Spleen (tissue), 11 donors: ENCODE data around the gene SH3GLB2. TPM values are rescaled to one million over a fixed set of nuclear protein-coding genes. Genes with fewer than 3 reads are reported as not detected.
"Not testable (repeated sequence)": the region's sequence is repeated elsewhere in the genome, so short reads cannot be mapped to it uniquely, and the experiment has no call there.

ENCODE experiments used
- DNase-seq: peaks from one replicate; pipeline ENCODE4 v3.0.0-alpha.2; 2020
- H3K27ac ChIP-seq, 8 donors: fragments of 200-600 bp; sonication (generic) in 7 of 8; 1 replicate in 4 of 8; 2 replicates in 4 of 8; pipeline versions ENCODE4 v1.5.0 to v1.8.0; 2016 to 2021; ENCODE audit warnings: inconsistent platforms in 4 of 8, mild to moderate bottlenecking in 4 of 8, moderate library complexity in 1 of 8
- H3K27me3 ChIP-seq, 7 donors: fragments of 200-600 bp; sonication (generic) in 6 of 7; replicated peaks in 1 of 7; 1 replicate in 4 of 7; 2 replicates in 3 of 7; pipeline versions ENCODE4 v1.5.0 to v1.8.0; 2016 to 2021; ENCODE audit warnings: inconsistent platforms in 3 of 7, mild to moderate bottlenecking in 1 of 7
- H3K36me3 ChIP-seq, 6 donors: fragments of 200-600 bp; sonication (generic) in 5 of 6; 1 replicate in 4 of 6; 2 replicates in 2 of 6; pipeline versions ENCODE4 v1.5.0 to v1.8.0; 2016 to 2021; ENCODE audit warnings: inconsistent platforms in 2 of 6
- H3K4me1 ChIP-seq, 6 donors: fragments of 200-600 bp; sonication (generic) in 5 of 6; 1 replicate in 3 of 6; 2 replicates in 3 of 6; pipeline versions ENCODE4 v1.5.0 to v1.8.0; 2016 to 2021; ENCODE audit warnings: inconsistent platforms in 3 of 6
- H3K4me3 ChIP-seq, 8 donors: fragments of 200-600 bp; sonication (generic) in 7 of 8; 1 replicate in 4 of 8; 2 replicates in 4 of 8; pipeline versions ENCODE4 v1.5.0 to v1.8.0; 2016 to 2021; ENCODE audit warnings: inconsistent platforms in 4 of 8, mild to moderate bottlenecking in 4 of 8, moderate library complexity in 2 of 8
- H3K9me3 ChIP-seq, 8 donors: fragments of 200-600 bp; sonication (generic) in 7 of 8; 1 replicate in 4 of 8; 2 replicates in 4 of 8; pipeline versions ENCODE4 v1.5.0 to v1.8.0; 2016 to 2021; ENCODE audit warnings: inconsistent platforms in 4 of 8
- CTCF ChIP-seq, 11 experiments: fragments of 200-600 bp in 7 of 11; fragments of 450-650 bp in 4 of 11; sonication (generic) in 4 of 11; IDR thresholded peaks in 8 of 11; conservative IDR thresholded peaks in 3 of 11; 1 replicate in 7 of 11; 2 replicates in 4 of 11; pipeline versions ENCODE4 v1.4.0 to v1.8.0; 2016 to 2021; ENCODE audit warnings: antibody characterized with exemption in 11 of 11, inconsistent platforms in 4 of 11, mild to moderate bottlenecking in 1 of 11
- POLR2A ChIP-seq, 3 donors: fragments of 450-650 bp; IDR thresholded peaks; one replicate each; pipeline ENCODE4 v1.5.1; 2017; ENCODE audit warnings: antibody characterized with exemption in 3 of 3, mild to moderate bottlenecking in 1 of 3
- POLR2AphosphoS5 ChIP-seq, 3 donors: sonication (generic); formaldehyde crosslinking; IDR thresholded peaks; one replicate each; pipeline ENCODE4 v1.5.1; 2017; ENCODE audit warnings: antibody characterized with exemption in 3 of 3
- WGBS, 5 donors: extraction: QIAGEN DNeasy Blood & Tissue Kit in 3 of 5; methylation state at CpG; one replicate each; pipeline versions ENCODE4 v1.1.5 to v1.1.7; 2013 to 2018; 5-methylcytosine and 5-hydroxymethylcytosine counted together
- intact Hi-C: fragments of 100-400 bp; cut with DNase I; formaldehyde crosslinking; loops from one replicate; pipeline ENCODE4 v1.15.0; 2023; ENCODE audit warnings: low total_unique reads
- polyA plus RNA-seq, 3 donors: library from polyadenylated mRNA; stranded (reverse); fragments of 200-250 nt; gene quantifications; one replicate each; pipeline ENCODE4 v1.2.1, GENCODE V29; 2013
- total RNA-seq, 7 donors: library from RNA; depleted of rRNA in 3 of 7; stranded (reverse); fragments of >200 nt in 3 of 7; fragmentation: NEBNext Ultra II Directional in 4 of 7; extraction: Animal tissue kit (Norgen Biotek cat#: 25700) in 4 of 7; gene quantifications; one replicate each; pipeline versions ENCODE4 v1.1.0 to v1.2.1, GENCODE V29; 2016 to 2021
- donor health status: healthy with polysubstance abuse.
- donor health status: DM: no; HTN: no; CAD: no; lungs with moderate emphysema.
- donor health status: DM: no; HTN: no; CAD: no.
- donor health status: Bipolar disorder and iron deficiency.
- donor health status: healthy.
- donor health status: DM: no; HTN: no; CAD: no.
- donor health status: DM: yes; HTN: yes; CAD: no.

Gene SH3GLB2
- total and polyA plus RNA-seq, 10 donors, result 53.3 to 109 (median 76.5) TPM

- H3K9me3 ChIP-seq, result no peaks in the 10 kb centered on the region
- H3K27me3 ChIP-seq, result no peaks in the 10 kb centered on the region
- H3K27ac ChIP-seq, result no peak overlapping the region
- no peak overlapping the region for H3K4me3 ChIP-seq
- WGBS, 5 donors, result 83 to 93% (median 92%) methylated on average over 4 of the region's 4 CpGs
- no peak for DNase-seq
- no peaks in the 10 kb centered on the region for H3K4me1 ChIP-seq
- intact Hi-C loops, result no loop called here
- H3K36me3 ChIP-seq, result peaks cover 0 to 100% (median 97%) of the 10 kb centered on the region in 6 donors
- TF ChIP-seq POLR2AphosphoS5 (IDR thresholded peaks at IDR 0.05), result no peak
- no peak for TF ChIP-seq POLR2A (IDR thresholded peaks at IDR 0.05)
- TF ChIP-seq CTCF (IDR thresholded peaks at IDR 0.05 in 8 of 11, conservative IDR thresholded peaks at IDR 0.05 in 3 of 11), result no peak
Observed at GRCh38 chr9:128972956-128973355, 55.2 kb downstream of the SH3GLB2 start.

- no peaks in the 10 kb centered on the region for H3K4me1 ChIP-seq
- no peaks in the 10 kb centered on the region for H3K9me3 ChIP-seq
- intact Hi-C loops, result no loop called here
- WGBS, 5 donors, result 95 to 99% (median 96%) methylated on average over 5 of the region's 5 CpGs
- peaks cover 0 to 100% (median 69%) of the 10 kb centered on the region in 6 donors for H3K36me3 ChIP-seq
- no peak overlapping the region for H3K27ac ChIP-seq
- no peak overlapping the region for H3K4me3 ChIP-seq
- no peak for TF ChIP-seq CTCF (IDR thresholded peaks at IDR 0.05 in 8 of 11, conservative IDR thresholded peaks at IDR 0.05 in 3 of 11)
- no peak for TF ChIP-seq POLR2A (IDR thresholded peaks at IDR 0.05)
- no peak for TF ChIP-seq POLR2AphosphoS5 (IDR thresholded peaks at IDR 0.05)
- no peak for DNase-seq
- no peaks in the 10 kb centered on the region for H3K27me3 ChIP-seq
Observed at GRCh38 chr9:128969491-128969890, 58.6 kb downstream of the SH3GLB2 start.

- WGBS, 5 donors, result 93 to 100% (median 97%) methylated on average over 9 of the region's 9 CpGs
- H3K4me1 ChIP-seq, intact Hi-C loops, H3K27ac ChIP-seq, H3K27me3 ChIP-seq, DNase-seq, H3K4me3 ChIP-seq, H3K9me3 ChIP-seq: not testable (repeated sequence)
- H3K36me3 ChIP-seq, result peaks cover 0 to 100% (median 74%) of the 10 kb centered on the region in 6 donors
Observed at GRCh38 chr9:128961403-128961802, 66.7 kb downstream of the SH3GLB2 start.

Other genes with a start within 250 kb of the SH3GLB2 start
- 10 to 100 TPM; 19.9 to 34.2 (median 27.7) TPM for gene TBC1D13, start 241.1 kb downstream of the SH3GLB2 start, total RNA-seq
- 10 to 100 TPM; 10.8 to 19.6 (median 16.8) TPM for gene TBC1D13, start 241.1 kb downstream of the SH3GLB2 start, polyA plus RNA-seq
- 10 to 100 TPM in 5 of 7 donors, 1 to 10 TPM in 2; 9.6 to 16.9 (median 12.9) TPM for gene ENDOG, start 209.8 kb downstream of the SH3GLB2 start, total RNA-seq
- gene ENDOG, start 209.8 kb downstream of the SH3GLB2 start, polyA plus RNA-seq, result 10 to 100 TPM; 13.3 to 16.2 (median 15.4) TPM
- gene SPOUT1, start 198.5 kb downstream of the SH3GLB2 start, total RNA-seq, result 10 to 100 TPM; 34.9 to 54.3 (median 40.3) TPM
- gene SPOUT1, start 198.5 kb downstream of the SH3GLB2 start, polyA plus RNA-seq, result 10 to 100 TPM; 31.9 to 53.5 (median 37.5) TPM
- gene KYAT1, start 146.4 kb downstream of the SH3GLB2 start, total RNA-seq, result 1 to 10 TPM; 4.7 to 8.7 (median 6.4) TPM
- gene KYAT1, start 146.4 kb downstream of the SH3GLB2 start, polyA plus RNA-seq, result 10 to 100 TPM in 1 of 3 donors, 1 to 10 TPM in 2; 6.6 to 19.9 (median 7.9) TPM
- gene LRRC8A, start 146.2 kb downstream of the SH3GLB2 start, total RNA-seq, result 10 to 100 TPM; 22.8 to 59.0 (median 39.1) TPM
- 10 to 100 TPM in 1 of 3 donors, 1 to 10 TPM in 2; 3.5 to 10.3 (median 5.8) TPM for gene LRRC8A, start 146.2 kb downstream of the SH3GLB2 start, polyA plus RNA-seq
- gene PHYHD1, start 107.3 kb downstream of the SH3GLB2 start, total RNA-seq, result 10 to 100 TPM in 5 of 7 donors, 1 to 10 TPM in 2; 7.2 to 22.3 (median 10.9) TPM
- gene PHYHD1, start 107.3 kb downstream of the SH3GLB2 start, polyA plus RNA-seq, result 10 to 100 TPM; 12.0 to 13.2 (median 13.2) TPM
- gene DOLK, start 80.7 kb downstream of the SH3GLB2 start, total RNA-seq, result 10 to 100 TPM in 5 of 7 donors, 1 to 10 TPM in 2; 8.0 to 16.3 (median 12.6) TPM
- gene DOLK, start 80.7 kb downstream of the SH3GLB2 start, polyA plus RNA-seq, result 1 to 10 TPM; 5.3 to 8.4 (median 6.5) TPM
- 10 to 100 TPM; 44.2 to 72.5 (median 58.7) TPM for gene NUP188, start 80.6 kb downstream of the SH3GLB2 start, total RNA-seq
- 10 to 100 TPM; 11.0 to 16.4 (median 11.1) TPM for gene NUP188, start 80.6 kb downstream of the SH3GLB2 start, polyA plus RNA-seq
- gene MIGA2, start 8.3 kb upstream of the SH3GLB2 start, total RNA-seq, result 10 to 100 TPM; 22.7 to 47.1 (median 34.4) TPM
- 10 to 100 TPM; 20.2 to 34.5 (median 30.3) TPM for gene MIGA2, start 8.3 kb upstream of the SH3GLB2 start, polyA plus RNA-seq
- gene DOLPP1, start 52.8 kb upstream of the SH3GLB2 start, total RNA-seq, result 10 to 100 TPM in 2 of 7 donors, 1 to 10 TPM in 5; 6.0 to 10.1 (median 9.0) TPM
- gene DOLPP1, start 52.8 kb upstream of the SH3GLB2 start, polyA plus RNA-seq, result 1 to 10 TPM; 4.8 to 8.0 (median 5.1) TPM
- 10 to 100 TPM; 14.9 to 32.3 (median 23.9) TPM for gene CRAT, start 82.5 kb upstream of the SH3GLB2 start, total RNA-seq
- 10 to 100 TPM in 1 of 3 donors, 1 to 10 TPM in 2; 5.7 to 11.8 (median 7.1) TPM for gene CRAT, start 82.5 kb upstream of the SH3GLB2 start, polyA plus RNA-seq
- gene PTPA, start 83.1 kb upstream of the SH3GLB2 start, total RNA-seq, result 100 to 1,000 TPM in 3 of 7 donors, 10 to 100 TPM in 4; 71.5 to 107 (median 88.9) TPM
- gene PTPA, start 83.1 kb upstream of the SH3GLB2 start, polyA plus RNA-seq, result 100 to 1,000 TPM in 1 of 3 donors, 10 to 100 TPM in 2; 38.8 to 104 (median 65.4) TPM
- 10 to 100 TPM in 2 of 7 donors, 1 to 10 TPM in 5; 3.9 to 10.4 (median 8.7) TPM for gene IER5L, start 149.9 kb upstream of the SH3GLB2 start, total RNA-seq
- 10 to 100 TPM in 1 of 3 donors, 1 to 10 TPM in 2; 6.9 to 14.0 (median 7.7) TPM for gene IER5L, start 149.9 kb upstream of the SH3GLB2 start, polyA plus RNA-seq